ENCODE measurements around the gene SMIM36. TPM values are rescaled to one million over a fixed set of nuclear protein-coding genes. Genes with fewer than 3 reads are reported as not detected.
A peak's percentile ranks its signal among the peaks of the same experiment; 100 is the strongest.

Gene SMIM36
- total and polyA plus RNA-seq, 10 of the 15 experiments (the other 5 are each of a cell fraction or from before 2014, with no cell fraction given), result not detected

GRCh38 chr17:55426851-55427586 is 84.2 kb downstream of the SMIM36 start (continued):
- TF ChIP-seq SIX5 (IDR thresholded peaks at IDR 0.05; ENCODE audit: low read depth, low read length, severe bottlenecking) (no peak), NR2F1 (conservative IDR thresholded peaks at IDR 0.05) (no peak)

- DNase-seq (ENCODE audit: low read depth, low spot score) (no peak), FAIRE-seq (no peak), ATAC-seq (no peak)
- CTCF ChIA-PET, result interaction anchor here (1.0 to 3.4 kb wide), 5 partner anchors 8 to 88 kb away, joined by 3 to 21 read pairs (median 3); no protein-coding TSS in a partner anchor
- peak overlapping the region; percentile 61 for H3K27ac ChIP-seq (ENCODE audit: control insufficient read depth, insufficient read depth)
- in situ Hi-C loops (cut with MboI), result loop anchor here (5.0 kb wide), 1 partner anchor 87 kb away; the partner anchor contains the start of gene SMIM36
- 1% methylated on average over 4 of the region's 4 CpGs for WGBS (ENCODE audit: insufficient coverage, insufficient replicate concordance, low lambda C conversion rate, missing lambda C conversion rate)
- SMC1A ChIA-PET (ENCODE audit: uncharacterized antibody, unreplicated experiment), result interaction anchor here (0.9 to 16.9 kb wide), 6 partner anchors 9 to 89 kb away, joined by 3 to 359 read pairs (median 4); no protein-coding TSS in a partner anchor
- RAD21 ChIA-PET (ENCODE audit: unreplicated experiment), result interaction anchor here (0.8 to 4.1 kb wide), 9 partner anchors 8 to 89 kb away, joined by 3 to 36 read pairs (median 3); no protein-coding TSS in a partner anchor
- H3K9me3 ChIP-seq (replicated peaks; ENCODE audit: control insufficient read depth, insufficient read depth, low read length), result no peaks in the 10 kb centered on the region
- H3K4me3 ChIP-seq, result no peak overlapping the region
- H3K27me3 ChIP-seq (replicated peaks in 1 of 2; ENCODE audit: control insufficient read depth in 2 of 2, insufficient read depth in 2 of 2, low read length in 1 of 2), result no peaks in the 10 kb centered on the region
- BruUV-seq (replicated peaks), result no TSS peak
- POLR2A ChIA-PET, result interaction anchor here (1.2 to 2.8 kb wide), 4 partner anchors 11 to 22 kb away, joined by 3 to 28 read pairs (median 4); no protein-coding TSS in a partner anchor
- peak overlapping the region; percentile 76 for H3K4me2 ChIP-seq (ENCODE audit: control insufficient read depth, insufficient read depth)
- peaks cover 20% of the 10 kb centered on the region for H3K79me2 ChIP-seq (ENCODE audit: control insufficient read depth, insufficient read depth, low read length)
- peak overlapping the region; percentile 67 for H2AFZ ChIP-seq (ENCODE audit: control insufficient read depth, low read depth, low read length)
- H3K9ac ChIP-seq (ENCODE audit: control insufficient read depth, insufficient read depth, low read length), result peak overlapping the region; percentile 8; the same call in 1 of the 2 replicates
- H4K20me1 ChIP-seq (ENCODE audit: control insufficient read depth, insufficient read depth), result no peaks in the 10 kb centered on the region
- H3K36me3 ChIP-seq (ENCODE audit: control insufficient read depth in 2 of 2, insufficient read depth in 2 of 2, low read length in 1 of 2), result no peaks in the 10 kb centered on the region
- H3K4me1 ChIP-seq (ENCODE audit: control insufficient read depth, insufficient read depth, low read length), result peaks cover 46% of the 10 kb centered on the region
- intact Hi-C loops (cut with micrococcal nuclease; ENCODE audit: unreplicated experiment), result no loop called here
- TF ChIP-seq CREB1 (IDR thresholded peaks at IDR 0.05; ENCODE audit: low read depth) (no peak), BHLHE40 (IDR thresholded peaks at IDR 0.05; ENCODE audit: borderline replicate concordance in 1 of 2, low read depth in 2 of 2, low read length in 1 of 2) (no peak), FOS (IDR thresholded peaks at IDR 0.05; ENCODE audit: borderline replicate concordance, extremely low read depth, insufficient read length) (no peak), CTCF (IDR thresholded peaks at IDR 0.05 in 2 of 3, conservative IDR thresholded peaks at IDR 0.05 in 1 of 3; ENCODE audit: control insufficient read depth in 2 of 3, extremely low read depth in 1 of 3, insufficient read depth in 1 of 3, low read depth in 3 of 3, low read length in 3 of 3) (no peak), SMAD1 (IDR thresholded peaks at IDR 0.05; ENCODE audit: low read depth, partially characterized antibody) (no peak), ZZZ3 (IDR thresholded peaks at IDR 0.05; ENCODE audit: control insufficient read depth, insufficient read length, low read depth) (no peak), NFIC (IDR thresholded peaks at IDR 0.05; ENCODE audit: low read depth, low read length) (0 out of 2 replicates have a peak, but pooled peaks have one; percentile 53), SMAD5 (IDR thresholded peaks at IDR 0.05; ENCODE audit: low read depth) (no peak), SMC3 (IDR thresholded peaks at IDR 0.05; ENCODE audit: borderline replicate concordance, low read length) (no peak), JUNB (IDR thresholded peaks at IDR 0.05) (peak; percentile 27; the same call in 1 of the 2 replicates), EED (IDR thresholded peaks at IDR 0.05; ENCODE audit: low read depth) (0 out of 2 replicates have a peak, but pooled peaks have one; percentile 37), SPI1 (IDR thresholded peaks at IDR 0.05; ENCODE audit: borderline replicate concordance, insufficient read depth, low read depth, low read length) (peak; percentile 42; the same call in 1 of the 2 replicates), SKIL (IDR thresholded peaks at IDR 0.05; ENCODE audit: low read depth, poor library complexity, severe bottlenecking) (no peak), IRF4 (IDR thresholded peaks at IDR 0.05; ENCODE audit: low read depth, low read length) (no peak), KLF5 (IDR thresholded peaks at IDR 0.05; ENCODE audit: partially characterized antibody) (no peak)
Observed at GRCh38 chr17:55424893-55425540, 86.2 kb downstream of the SMIM36 start.
